IMR-90 (cell line): ENCODE data around the gene PATJ. TPM values are rescaled to one million over a fixed set of nuclear protein-coding genes. Genes with fewer than 3 reads are reported as not detected.

ENCODE experiments used
- ATAC-seq: fragments of 200-7000 bp; cut with Tn5 transposase; 2 replicates; pipeline ENCODE4 v1.9.1; 2020; ENCODE audit warnings: low read depth, mild to moderate bottlenecking, moderate library complexity
- BruUV-seq: library from RNA; stranded (reverse); fragments of 400-500 nt; replicated peaks from 2 replicates; lab custom pipeline; 2021; lab: Mats Ljungman, UMichigan
- CTCF ChIA-PET: fragments of 300-600 bp; formaldehyde crosslinking; extraction: SDS; loops from one replicate; lab custom pipeline; 2021; ENCODE audit warnings: antibody characterized with exemption; lab: Yijun Ruan, JAX
- POLR2A ChIA-PET: fragments of 300-600 bp; sonication (Branson Sonifier 250); formaldehyde crosslinking; loops from one replicate; lab custom pipeline; 2022; ENCODE audit warnings: antibody characterized with exemption; ENCODE audit not compliant: unreplicated experiment; lab: Charles Lee
- DNase-seq: peaks from one replicate; pipeline ENCODE4 v3.0.0; 2013
- H2AFZ ChIP-seq: replicated peaks from 2 replicates; pipeline ENCODE3; 2013; ENCODE audit warnings: low read length, mild to moderate bottlenecking; ENCODE audit not compliant: poor library complexity
- H2AK5ac ChIP-seq: 2 replicates; pipeline ENCODE4 v1.6.1; 2013; ENCODE audit warnings: low read depth, low read length, inconsistent platforms
- H2AK9ac ChIP-seq: replicated peaks from 2 replicates; pipeline ENCODE3; 2013; ENCODE audit warnings: mild to moderate bottlenecking, low read depth, low read length, moderate library complexity; ENCODE audit not compliant: poor library complexity
- H2BK120ac ChIP-seq: 2 replicates; pipeline ENCODE4 v1.6.1; 2013; ENCODE audit warnings: low read depth, low read length, inconsistent platforms
- H2BK15ac ChIP-seq: 3 replicates; pipeline ENCODE4 v1.6.1; 2013; ENCODE audit warnings: low read depth, low read length, inconsistent platforms
- H2BK20ac ChIP-seq: 2 replicates; pipeline ENCODE4 v1.6.1; 2013; ENCODE audit warnings: low read depth, mild to moderate bottlenecking, inconsistent platforms, low read length, moderate library complexity
- H2BK5ac ChIP-seq: 2 replicates; pipeline ENCODE4 v1.6.1; 2013; ENCODE audit warnings: mild to moderate bottlenecking, low read depth, low read length, inconsistent platforms; ENCODE audit not compliant: poor library complexity, severe bottlenecking
- H3K14ac ChIP-seq: replicated peaks from 2 replicates; pipeline ENCODE4 v1.6.1; 2013; ENCODE audit warnings: low read depth, low read length, inconsistent platforms
- H3K18ac ChIP-seq: 2 replicates; pipeline ENCODE4 v1.6.1; 2013; ENCODE audit warnings: low read depth, low read length, control low read depth
- H3K23ac ChIP-seq: 2 replicates; pipeline ENCODE4 v1.6.1; 2013; ENCODE audit warnings: low read depth, low read length, inconsistent platforms
- H3K27ac ChIP-seq: 2 replicates; pipeline ENCODE4 v1.5.1; 2013; ENCODE audit warnings: mild to moderate bottlenecking, control low read depth, low read length; ENCODE audit not compliant: insufficient read depth
- H3K27me3 ChIP-seq: 2 replicates; pipeline ENCODE4 v1.6.1; 2013; ENCODE audit warnings: low read length; ENCODE audit not compliant: control insufficient read depth, insufficient read depth
- H3K36me3 ChIP-seq: 2 replicates; pipeline ENCODE4 v1.6.1; 2013; ENCODE audit warnings: low read length, mixed read lengths; ENCODE audit not compliant: control insufficient read depth, insufficient read depth
- H3K4ac ChIP-seq: 2 replicates; pipeline ENCODE4 v1.6.1; 2013; ENCODE audit warnings: low read depth, low read length, inconsistent platforms
- H3K4me1 ChIP-seq: 2 replicates; pipeline ENCODE4 v1.6.1; 2013; ENCODE audit warnings: low read length, mixed read lengths; ENCODE audit not compliant: control insufficient read depth, insufficient read depth
- H3K4me2 ChIP-seq: 2 replicates; pipeline ENCODE4 v1.6.1; 2013; ENCODE audit warnings: low read depth, mild to moderate bottlenecking, control low read depth, low read length, moderate library complexity
- H3K4me3 ChIP-seq: 2 replicates; pipeline ENCODE4 v1.5.1; 2013; ENCODE audit warnings: low read depth, mild to moderate bottlenecking, control low read depth, low read length, moderate library complexity; ENCODE audit not compliant: insufficient read depth
- H3K56ac ChIP-seq: 2 replicates; pipeline ENCODE4 v1.6.1; 2013; ENCODE audit warnings: low read length, inconsistent platforms; ENCODE audit not compliant: insufficient read depth; ENCODE audit errors: extremely low read depth
- H3K79me1 ChIP-seq, 2 experiments: 2 replicates each; pipeline ENCODE4 v1.6.1; 2013; ENCODE audit warnings: low read length in 2 of 2, inconsistent platforms in 1 of 2, low read depth in 1 of 2
- H3K9ac ChIP-seq: 2 replicates; pipeline ENCODE4 v1.6.1; 2013; ENCODE audit warnings: low read depth, low read length, control low read depth
- H3K9me1 ChIP-seq: 2 replicates; pipeline ENCODE4 v1.6.1; 2013; ENCODE audit warnings: low read length, inconsistent platforms; ENCODE audit not compliant: insufficient read depth
- H3K9me3 ChIP-seq: 2 replicates; pipeline ENCODE4 v1.6.1; 2013; ENCODE audit warnings: low read length; ENCODE audit not compliant: control insufficient read depth, insufficient read depth
- H4K20me1 ChIP-seq: 2 replicates; pipeline ENCODE4 v1.6.1; 2013; ENCODE audit warnings: low read length, inconsistent platforms; ENCODE audit not compliant: insufficient read depth
- H4K5ac ChIP-seq: 2 replicates; pipeline ENCODE4 v1.6.1; 2013; ENCODE audit warnings: mild to moderate bottlenecking, low read depth, low read length, control low read depth
- H4K8ac ChIP-seq, 2 experiments: 2 replicates each; pipeline ENCODE4 v1.6.1; 2013; ENCODE audit warnings: low read depth in 2 of 2, low read length in 2 of 2, control low read depth in 1 of 2, inconsistent platforms in 1 of 2
- H4K91ac ChIP-seq: 2 replicates; pipeline ENCODE4 v1.6.1; 2013; ENCODE audit warnings: low read depth, low read length, inconsistent platforms; ENCODE audit not compliant: insufficient read depth
- ELK1 ChIP-seq: fragments of 150-350 bp; IDR thresholded peaks from 2 replicates; pipeline ENCODE4 v1.6.1; 2016; ENCODE audit warnings: low read depth, mild to moderate bottlenecking, low read length, moderate library complexity, borderline replicate concordance
- USF2 ChIP-seq: fragments of 150-350 bp; IDR thresholded peaks from 2 replicates; pipeline ENCODE4 v1.6.1; 2017; ENCODE audit warnings: mild to moderate bottlenecking, antibody characterized with exemption, low read length, low read depth
- WGBS, 2 experiments: methylation state at CpG; one replicate each; pipeline versions ENCODE4 v1.1.5 to v1.1.7; 2013; ENCODE audit warnings: missing lambda C conversion rate in 2 of 2; ENCODE audit not compliant: insufficient read length in 1 of 2; ENCODE audit errors: extremely low coverage in 2 of 2; 5-methylcytosine and 5-hydroxymethylcytosine counted together
- dilution Hi-C: fragments of 300-500 bp; cut with HindIII; formaldehyde crosslinking; loops from one replicate; pipeline ENCODE4 v1.14.3; 2018; ENCODE audit warnings: low sequenced_read_pairs; ENCODE audit not compliant: unreplicated experiment
- in situ Hi-C: fragments of 300-500 bp; cut with MboI; formaldehyde crosslinking; loops from 3 replicates; pipeline ENCODE4 v1.14.3; 2019; ENCODE audit warnings: low sequenced_read_pairs, inconsistent platforms, mixed read lengths
- intact Hi-C: fragments of 100-400 bp; cut with micrococcal nuclease; formaldehyde crosslinking; loops from 2 replicates; pipeline ENCODE4 v1.10.0; 2022
- polyA plus RNA-seq, 3 experiments: library from polyadenylated mRNA; depleted of rRNA; stranded (reverse); fragments of >200 nt; gene quantifications; 2 replicates each; pipeline ENCODE4 v1.2.3, GENCODE V29; 2012; ENCODE audit warnings: low replicate concordance in 1 of 3
- total RNA-seq: library from RNA; depleted of rRNA; stranded (reverse); fragments of >200 nt; gene quantifications from 2 replicates; pipeline ENCODE4 v1.2.3, GENCODE V29; 2012

Gene PATJ
- total and polyA plus RNA-seq, 2 of the 4 experiments (the other 2 are of a cell fraction) = 2.0 to 3.4 TPM

DNA sequence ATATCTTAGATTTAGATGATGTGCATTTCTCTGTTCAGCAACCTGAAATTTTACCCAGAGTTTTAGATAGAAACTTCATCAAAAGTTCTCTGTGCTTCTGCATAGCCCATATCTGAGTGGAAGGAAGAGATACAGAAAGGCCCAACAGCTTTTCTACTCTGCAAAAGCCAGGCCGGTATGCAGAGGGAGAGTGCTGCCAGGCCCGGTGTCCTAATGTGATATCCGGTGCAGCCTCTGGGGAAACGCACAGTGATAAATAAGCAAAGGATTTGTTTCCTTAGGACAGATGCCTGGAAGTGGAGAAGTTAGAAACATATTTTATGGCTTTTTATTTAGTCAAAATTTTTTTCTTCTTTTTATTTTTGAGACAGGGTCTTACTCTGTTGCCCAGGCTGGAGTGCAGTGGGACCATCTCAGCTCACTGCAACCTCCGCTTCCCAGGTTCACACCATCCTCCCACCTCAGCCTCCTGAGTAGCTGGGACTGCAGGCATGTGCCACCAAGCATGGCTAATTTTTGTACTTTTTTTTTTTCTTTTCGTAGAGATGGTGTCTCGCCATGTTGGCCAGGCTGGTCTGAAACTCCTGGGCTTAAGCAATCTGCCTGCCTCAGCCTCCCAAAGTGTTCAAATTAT lies 145.8 kb downstream of the PATJ start:
- TF ChIP-seq USF2 = no peak
- no peak for TF ChIP-seq ELK1
- Histone ChIP-seq H4K91ac (no peak overlapping the region), H2BK120ac (no peak overlapping the region), H4K20me1 (no peaks in the 10 kb centered on the region), H3K18ac (no peak overlapping the region), H3K4ac (no peak overlapping the region), H3K27ac (no peak overlapping the region), H3K9me3 (no peaks in the 10 kb centered on the region), H3K4me2 (no peak overlapping the region), H4K5ac (no peak overlapping the region), H3K79me1 (no peaks in the 10 kb centered on the region), H3K9me1 (peaks cover 3% of the 10 kb centered on the region; the same call in 1 of the 2 replicates), H2BK5ac (no peak overlapping the region), H2BK20ac (no peak overlapping the region), H3K36me3 (no peaks in the 10 kb centered on the region), H3K23ac (no peak overlapping the region), H4K8ac (no peak overlapping the region), H3K4me1 (no peaks in the 10 kb centered on the region), H2AK5ac (no peak overlapping the region), H3K9ac (no peak overlapping the region), H3K4me3 (no peak overlapping the region), H2BK15ac (no peak overlapping the region), H3K14ac (no peak overlapping the region), H3K27me3 (no peaks in the 10 kb centered on the region), H2AFZ (no peak overlapping the region), H2AK9ac (no peak overlapping the region), H3K56ac (no peak overlapping the region)
- 12% methylated on average over 3 of the region's 7 CpGs; no CpG with 5 or more reads in 1 of the 2 experiments for WGBS, 2 experiments
- DNase-seq = no peak
- intact Hi-C loops (no loop called here), in situ Hi-C loops (no loop called here), dilution Hi-C loops (no loop called here)
- ATAC-seq = no peak
- CTCF ChIA-PET = interaction anchor here (0.6 kb wide), 1 partner anchor 18 kb away, joined by 3 read pairs; no protein-coding TSS in a partner anchor
- POLR2A ChIA-PET = no interaction called here
- BruUV-seq = no TSS peak
